Esophagus muscularis mucosa (tissue), 4 donors: ENCODE data around the gene COX14. TPM values are rescaled to one million over a fixed set of nuclear protein-coding genes. Genes with fewer than 3 reads are reported as not detected.

ENCODE experiments used
- DNase-seq: peaks from one replicate; pipeline ENCODE4 v3.0.0-alpha.2; 2017; ENCODE audit errors: extremely low spot score
- H3K27ac ChIP-seq, 4 donors: fragments of 200-600 bp; sonication (generic); replicated peaks in 1 of 4; 1 replicate in 3 of 4; 2 replicates in 1 of 4; pipeline ENCODE4 v1.5.1; 2016 to 2019; ENCODE audit warnings: mild to moderate bottlenecking in 1 of 4
- H3K27me3 ChIP-seq, 4 donors: fragments of 200-600 bp; sonication (generic); one replicate each; pipeline versions ENCODE4 v1.5.1 to v1.6.0; 2016 to 2019
- H3K36me3 ChIP-seq, 4 donors: fragments of 200-600 bp; sonication (generic); one replicate each; pipeline ENCODE4 v1.5.1; 2016 to 2019
- H3K4me1 ChIP-seq, 4 donors: fragments of 200-600 bp; sonication (generic); one replicate each; pipeline ENCODE4 v1.5.1; 2016 to 2019
- H3K4me3 ChIP-seq, 4 donors: fragments of 200-600 bp; sonication (generic); 1 replicate in 2 of 4; 2 replicates in 2 of 4; pipeline ENCODE4 v1.5.1; 2016 to 2019; ENCODE audit warnings: mild to moderate bottlenecking in 4 of 4, moderate library complexity in 1 of 4
- H3K9me3 ChIP-seq, 4 donors: fragments of 200-600 bp; sonication (generic); 1 replicate in 3 of 4; 2 replicates in 1 of 4; pipeline ENCODE4 v1.5.1; 2016 to 2019
- CTCF ChIP-seq, 3 experiments: fragments of 200-600 bp in 2 of 3; fragments of 450-650 bp in 1 of 3; sonication (generic) in 2 of 3; IDR thresholded peaks; one replicate each; pipeline ENCODE4 v1.5.1; 2017 to 2019; ENCODE audit warnings: antibody characterized with exemption in 3 of 3, mild to moderate bottlenecking in 2 of 3, moderate library complexity in 1 of 3
- EP300 ChIP-seq: sonication (generic); formaldehyde crosslinking; IDR thresholded peaks from one replicate; pipeline ENCODE4 v1.6.1; 2017; ENCODE audit warnings: antibody characterized with exemption
- POLR2A ChIP-seq: fragments of 450-650 bp; IDR thresholded peaks from one replicate; pipeline ENCODE4 v1.6.1; 2017; ENCODE audit warnings: antibody characterized with exemption, moderate library complexity, mild to moderate bottlenecking, low read depth
- POLR2AphosphoS5 ChIP-seq, 2 donors: sonication (generic); formaldehyde crosslinking; IDR thresholded peaks; one replicate each; pipeline ENCODE4 v1.6.1; 2017; ENCODE audit warnings: antibody characterized with exemption in 2 of 2
- WGBS: methylation state at CpG from one replicate; pipeline ENCODE4 v1.1.5; 2018; 5-methylcytosine and 5-hydroxymethylcytosine counted together
- intact Hi-C: fragments of 100-400 bp; cut with DNase I; formaldehyde crosslinking; loops from one replicate; pipeline ENCODE4 v1.15.1; 2023
- total RNA-seq, 4 donors: library from RNA; depleted of rRNA; stranded (reverse); fragments of >200 nt; gene quantifications; one replicate each; pipeline versions ENCODE4 v1.1.0 to v1.2.1, GENCODE V29; 2016

COX14 gene
- total RNA-seq, 4 donors from 2014 or later, result 52.8 to 105 (median 87.6) TPM

- DNase-seq, result no peak
- Histone ChIP-seq H3K27ac (no peak overlapping the region), H3K4me1 (peaks cover 33 to 44% (median 40%) of the 10 kb centered on the region in 4 donors), H3K36me3 (peaks cover 0 to 7% (median 0%) of the 10 kb centered on the region in 4 donors), H3K9me3 (no peaks in the 10 kb centered on the region), H3K27me3 (no peaks in the 10 kb centered on the region), H3K4me3 (no peak overlapping the region)
- intact Hi-C loops, result no loop called here
- TF ChIP-seq EP300 (no peak), CTCF (IDR thresholded peaks at IDR 0.05) (no peak), POLR2A (no peak), POLR2AphosphoS5 (IDR thresholded peaks at IDR 0.05) (no peak)
- WGBS, result 96% methylated on average over 7 of the region's 12 CpGs
These were observed 6.1 kb upstream of the COX14 start for GRCh38 chr12:50105913-50106450.

GRCh38 chr12:50106907-50107306, 5.1 kb upstream of the COX14 start:
- no peak for DNase-seq
- intact Hi-C loops, result no loop called here
- 71% methylated on average over 1 of the region's 3 CpGs for WGBS

GRCh38 chr12:50107416-50108268, 4.4 kb upstream of the COX14 start:
- Histone ChIP-seq H3K4me1 (peaks cover 39 to 55% (median 46%) of the 10 kb centered on the region in 4 donors), H3K27me3 (no peaks in the 10 kb centered on the region), H3K27ac (no peak overlapping the region), H3K36me3 (no peaks in the 10 kb centered on the region), H3K9me3 (no peaks in the 10 kb centered on the region), H3K4me3 (no peak overlapping the region)
- 97% methylated on average over 17 of the region's 17 CpGs for WGBS
- no peak for DNase-seq
- intact Hi-C loops, result no loop called here
- TF ChIP-seq POLR2AphosphoS5 (IDR thresholded peaks at IDR 0.05), result no peak
- no peak for TF ChIP-seq EP300
- no peak for TF ChIP-seq CTCF (IDR thresholded peaks at IDR 0.05)
- no peak for TF ChIP-seq POLR2A

More at GRCh38 chr12:50106907-50107306, 5.1 kb upstream of the COX14 start:
- no peak overlapping the region for H3K4me3 ChIP-seq
- H3K4me1 ChIP-seq, result peaks cover 39 to 50% (median 46%) of the 10 kb centered on the region in 4 donors
- H3K9me3 ChIP-seq, result no peaks in the 10 kb centered on the region
- no peaks in the 10 kb centered on the region for H3K27me3 ChIP-seq
- no peak overlapping the region for H3K27ac ChIP-seq
- H3K36me3 ChIP-seq, result no peaks in the 10 kb centered on the region
- no peak for TF ChIP-seq POLR2AphosphoS5 (IDR thresholded peaks at IDR 0.05)
- TF ChIP-seq POLR2A, result no peak
- TF ChIP-seq CTCF (IDR thresholded peaks at IDR 0.05), result no peak
- TF ChIP-seq EP300, result no peak

GRCh38 chr12:50109319-50109718, 2.7 kb upstream of the COX14 start:
- H3K4me3 ChIP-seq, result no peak overlapping the region
- TF ChIP-seq POLR2AphosphoS5 (IDR thresholded peaks at IDR 0.05) (no peak), EP300 (no peak), POLR2A (no peak), CTCF (IDR thresholded peaks at IDR 0.05) (no peak)
- DNase-seq, result no peak

More at GRCh38 chr12:50109319-50109718, 2.7 kb upstream of the COX14 start:
- Histone ChIP-seq H3K36me3 (no peaks in the 10 kb centered on the region), H3K27ac (peak overlapping the region; percentile 81 to 96 (median 85)), H3K9me3 (no peaks in the 10 kb centered on the region), H3K27me3 (no peaks in the 10 kb centered on the region), H3K4me1 (peaks cover 43 to 56% (median 50%) of the 10 kb centered on the region in 4 donors)
- 87% methylated on average over 2 of the region's 3 CpGs for WGBS
- intact Hi-C loops, result no loop called here
